ENCODE results near the gene PPP1R2C. TPM values are rescaled to one million over a fixed set of nuclear protein-coding genes. Genes with fewer than 3 reads are reported as not detected.

PPP1R2C gene
- total RNA-seq, 1 donor from 2014 or later = not detected

DNA sequence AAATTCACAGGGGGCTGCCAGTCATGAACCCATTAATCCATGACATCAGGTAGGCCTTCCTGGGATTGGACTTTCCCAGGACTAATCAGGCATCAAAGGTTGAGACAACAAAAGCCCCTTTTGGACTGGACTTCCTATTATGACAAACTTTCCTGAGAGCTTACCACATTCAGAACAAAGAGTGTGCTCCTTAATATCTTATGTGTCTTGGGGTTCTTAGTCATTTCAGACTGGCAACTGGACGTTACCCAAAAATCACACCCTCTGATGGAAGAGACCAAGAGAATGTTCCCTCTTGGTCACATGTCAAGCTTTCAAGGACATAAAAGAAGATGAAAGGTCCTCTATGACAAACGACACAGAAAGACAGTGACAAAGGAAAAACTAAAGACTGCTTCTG, 31.6 kb upstream of the PPP1R2C start:
- TF ChIP-seq EZH2 (IDR thresholded peaks at IDR 0.05; ENCODE audit: insufficient read depth, low read length) = no peak
- no peak for TF ChIP-seq CTCF (IDR thresholded peaks at IDR 0.05; ENCODE audit: insufficient read depth, low read depth, low read length)
- Mint-ChIP-seq H3K9me3 (ENCODE audit: unreplicated experiment) (peaks cover 12% of the 10 kb centered on the region), H3K36me3 (ENCODE audit: low read depth, unreplicated experiment) (no peaks in the 10 kb centered on the region), H3K4me3 (ENCODE audit: unreplicated experiment) (no peak overlapping the region), H3K27ac (ENCODE audit: unreplicated experiment) (no peak overlapping the region), H3K4me1 (ENCODE audit: low read depth, unreplicated experiment) (peaks cover 3% of the 10 kb centered on the region), H3K27me3 (ENCODE audit: low read depth, unreplicated experiment) (no peaks in the 10 kb centered on the region)
- Histone ChIP-seq H3K36me3 (ENCODE audit: insufficient read depth, low read length) (no peaks in the 10 kb centered on the region), H3K4me2 (ENCODE audit: low read length) (no peak overlapping the region), H3K4me3 (ENCODE audit: insufficient read depth, low read depth, low read length) (no peak overlapping the region), H2AFZ (ENCODE audit: low read depth, low read length) (no peak overlapping the region), H4K20me1 (ENCODE audit: insufficient read depth, low read length) (no peaks in the 10 kb centered on the region), H3K9ac (ENCODE audit: low read length) (no peak overlapping the region), H3K79me2 (ENCODE audit: insufficient read depth, low read length) (no peaks in the 10 kb centered on the region), H3K27me3 (ENCODE audit: insufficient read depth, low read length) (no peaks in the 10 kb centered on the region), H3K9me3 (ENCODE audit: insufficient read depth, low read depth, low read length) (no peaks in the 10 kb centered on the region), H3K27ac (ENCODE audit: low read depth, low read length) (no peak overlapping the region), H3K4me1 (ENCODE audit: insufficient read depth, low read length) (no peaks in the 10 kb centered on the region)
- FAIRE-seq (peak; percentile 94), DNase-seq (ENCODE audit: low read depth) (no peak)

DNA sequence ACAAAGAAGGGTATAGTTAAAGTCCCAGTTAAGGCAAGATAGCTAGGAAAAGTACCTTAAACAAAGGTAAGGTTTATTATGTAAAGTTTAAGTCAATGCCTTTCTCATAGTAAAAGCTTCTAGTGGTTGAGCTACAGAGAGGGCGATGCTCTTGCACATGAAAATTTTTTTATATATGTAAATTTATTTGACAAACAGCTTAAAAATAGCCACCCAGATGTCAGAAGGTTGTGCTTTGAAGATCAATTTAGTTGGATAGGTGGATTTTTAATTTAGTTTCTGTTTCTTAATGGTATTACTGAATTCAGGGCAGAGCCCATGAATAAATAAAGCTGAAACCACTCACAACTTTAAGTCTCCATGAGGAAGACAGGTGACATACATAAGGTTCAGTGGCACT, 29.4 kb upstream of the PPP1R2C start:
- Mint-ChIP-seq H3K36me3 (ENCODE audit: low read depth, unreplicated experiment) (no peaks in the 10 kb centered on the region), H3K27ac (ENCODE audit: unreplicated experiment) (no peak overlapping the region), H3K27me3 (ENCODE audit: low read depth, unreplicated experiment) (no peaks in the 10 kb centered on the region), H3K9me3 (ENCODE audit: unreplicated experiment) (peaks cover 1% of the 10 kb centered on the region), H3K4me3 (ENCODE audit: unreplicated experiment) (no peak overlapping the region), H3K4me1 (ENCODE audit: low read depth, unreplicated experiment) (peaks cover 20% of the 10 kb centered on the region)
- H3K9ac ChIP-seq (ENCODE audit: low read length) = no peak overlapping the region
- no peaks in the 10 kb centered on the region for H3K79me2 ChIP-seq (ENCODE audit: insufficient read depth, low read length)
- no peaks in the 10 kb centered on the region for H3K9me3 ChIP-seq (ENCODE audit: insufficient read depth, low read depth, low read length)
- no peaks in the 10 kb centered on the region for H3K27me3 ChIP-seq (ENCODE audit: insufficient read depth, low read length)
- no peak overlapping the region for H3K27ac ChIP-seq (ENCODE audit: low read depth, low read length)
- no peaks in the 10 kb centered on the region for H4K20me1 ChIP-seq (ENCODE audit: insufficient read depth, low read length)
- no peak overlapping the region for H3K4me2 ChIP-seq (ENCODE audit: low read length)
- no peak overlapping the region for H3K4me3 ChIP-seq (ENCODE audit: insufficient read depth, low read depth, low read length)
- FAIRE-seq (no peak), DNase-seq (ENCODE audit: low read depth) (no peak)
- H3K4me1 ChIP-seq (ENCODE audit: insufficient read depth, low read length) = peaks cover 7% of the 10 kb centered on the region
- H3K36me3 ChIP-seq (ENCODE audit: insufficient read depth, low read length) = no peaks in the 10 kb centered on the region
- no peak overlapping the region for H2AFZ ChIP-seq (ENCODE audit: low read depth, low read length)
- TF ChIP-seq EZH2 (IDR thresholded peaks at IDR 0.05; ENCODE audit: insufficient read depth, low read length) = no peak

DNA sequence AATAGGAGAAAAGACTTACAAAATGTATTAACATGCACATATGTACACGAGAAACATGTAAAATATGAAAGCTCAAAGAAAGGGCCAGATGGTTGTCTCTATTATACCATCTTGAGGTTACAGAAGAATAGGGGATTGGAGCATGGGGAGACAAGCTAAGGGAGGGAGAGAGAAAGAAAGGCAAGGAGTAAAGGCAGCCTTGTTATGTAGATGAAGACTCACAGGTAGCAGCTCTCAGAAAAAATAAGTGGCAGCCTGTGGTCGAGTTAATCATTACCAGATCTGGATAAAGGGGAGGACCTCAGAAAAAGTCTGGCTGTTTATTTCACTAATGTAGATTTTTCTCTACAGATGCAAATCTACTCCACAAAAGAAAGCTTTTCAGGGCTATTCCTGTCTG, 26.6 kb upstream of the PPP1R2C start:
- Histone ChIP-seq H3K27me3 (ENCODE audit: insufficient read depth, low read length) (no peaks in the 10 kb centered on the region), H3K4me3 (ENCODE audit: insufficient read depth, low read depth, low read length) (no peak overlapping the region), H3K9me3 (ENCODE audit: insufficient read depth, low read depth, low read length) (no peaks in the 10 kb centered on the region), H3K79me2 (ENCODE audit: insufficient read depth, low read length) (no peaks in the 10 kb centered on the region), H2AFZ (ENCODE audit: low read depth, low read length) (no peak overlapping the region), H3K27ac (ENCODE audit: low read depth, low read length) (no peak overlapping the region), H3K9ac (ENCODE audit: low read length) (no peak overlapping the region), H3K4me2 (ENCODE audit: low read length) (no peak overlapping the region), H3K36me3 (ENCODE audit: insufficient read depth, low read length) (no peaks in the 10 kb centered on the region), H3K4me1 (ENCODE audit: insufficient read depth, low read length) (peaks cover 7% of the 10 kb centered on the region), H4K20me1 (ENCODE audit: insufficient read depth, low read length) (no peaks in the 10 kb centered on the region)
- Mint-ChIP-seq H3K27ac (ENCODE audit: unreplicated experiment) (peak overlapping the region; percentile 99), H3K36me3 (ENCODE audit: low read depth, unreplicated experiment) (no peaks in the 10 kb centered on the region), H3K27me3 (ENCODE audit: low read depth, unreplicated experiment) (no peaks in the 10 kb centered on the region), H3K4me1 (ENCODE audit: low read depth, unreplicated experiment) (peaks cover 22% of the 10 kb centered on the region), H3K9me3 (ENCODE audit: unreplicated experiment) (peaks cover 1% of the 10 kb centered on the region), H3K4me3 (ENCODE audit: unreplicated experiment) (no peak overlapping the region)
- TF ChIP-seq EZH2 (IDR thresholded peaks at IDR 0.05; ENCODE audit: insufficient read depth, low read length) = no peak
- TF ChIP-seq CTCF (IDR thresholded peaks at IDR 0.05; ENCODE audit: insufficient read depth, low read depth, low read length) = no peak
- DNase-seq (ENCODE audit: low read depth) (no peak), FAIRE-seq (no peak)
